ENCODE data around the gene KDM4B.

GRCh38 chr19:5051619-5052018 is 82.7 kb downstream of the KDM4B start:
- TF ChIP-seq CTCF (IDR thresholded peaks at IDR 0.05) (no peak), POLR2A (IDR thresholded peaks at IDR 0.05) (no peak), POLR2AphosphoS5 (IDR thresholded peaks at IDR 0.05) (no peak)
